HG03064 (cell line): ENCODE data around the gene MOB3B.

Experiments used
- ATAC-seq: cut with Tn5 transposase; IDR thresholded peaks from one replicate; pipeline ENCODE4 v1.9.1; 2021; ENCODE audit warnings: low read depth; ENCODE audit not compliant: unreplicated experiment

Gene MOB3B

GRCh38 chr9:27395484-27395921 is 134.1 kb downstream of the MOB3B start:
- ATAC-seq: no peak

- no peak for ATAC-seq
Observed at GRCh38 chr9:27394826-27395201, 134.8 kb downstream of the MOB3B start.

GRCh38 chr9:27394154-27394825 is 135.3 kb downstream of the MOB3B start:
- no peak for ATAC-seq

GRCh38 chr9:27393054-27393846 is 136.4 kb downstream of the MOB3B start:
- ATAC-seq: no peak

GRCh38 chr9:27392451-27392850 is 137.2 kb downstream of the MOB3B start:
- no peak for ATAC-seq

DNA sequence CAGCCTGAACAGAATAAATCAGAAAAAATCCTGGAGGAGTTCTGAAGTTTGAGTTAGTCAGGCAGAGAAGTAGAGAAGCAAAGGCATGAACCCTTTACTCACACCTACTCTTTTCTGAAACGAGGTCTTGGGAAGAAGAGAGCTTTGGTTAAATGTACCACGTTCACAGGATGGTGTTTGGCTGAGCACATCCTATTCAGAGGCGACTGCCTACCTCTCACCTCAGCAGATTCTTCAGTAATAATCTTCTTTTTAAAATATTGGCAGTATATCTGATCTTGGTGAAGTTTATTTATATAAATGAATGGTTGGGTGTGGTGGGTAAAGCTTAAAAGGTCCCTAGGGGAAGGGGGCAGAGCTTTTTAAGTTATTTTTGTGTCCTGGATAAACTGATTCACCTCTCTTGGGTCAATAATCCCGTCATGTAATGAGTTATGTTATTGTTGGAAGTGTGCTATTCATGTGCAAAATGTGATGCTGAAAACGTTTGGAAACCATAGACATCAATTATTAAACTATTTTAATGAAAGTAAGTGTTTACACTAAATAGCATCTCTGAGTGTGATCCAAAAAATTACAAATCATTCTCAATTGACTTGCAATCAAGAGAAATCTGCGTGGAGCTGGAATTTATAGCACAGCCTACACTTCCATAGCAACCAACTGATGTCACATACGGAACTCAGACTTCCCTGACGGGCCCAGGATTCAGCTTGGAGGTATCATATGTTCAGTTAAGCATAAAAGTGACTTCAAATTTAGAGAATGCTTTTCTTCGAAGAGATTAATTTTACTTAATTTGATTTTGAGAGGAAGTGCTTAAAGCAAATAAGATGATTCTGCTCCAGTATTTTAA is 138.3 kb downstream of the MOB3B start:
- ATAC-seq: no peak

- ATAC-seq: no peak
Observed at GRCh38 chr9:27388150-27388549, 141.5 kb downstream of the MOB3B start.

GRCh38 chr9:27387722-27388121 is 141.9 kb downstream of the MOB3B start:
- no peak for ATAC-seq

GRCh38 chr9:27386571-27387091 is 143.0 kb downstream of the MOB3B start:
- no peak for ATAC-seq

GRCh38 chr9:27385606-27386322 is 143.8 kb downstream of the MOB3B start:
- ATAC-seq: no peak

DNA sequence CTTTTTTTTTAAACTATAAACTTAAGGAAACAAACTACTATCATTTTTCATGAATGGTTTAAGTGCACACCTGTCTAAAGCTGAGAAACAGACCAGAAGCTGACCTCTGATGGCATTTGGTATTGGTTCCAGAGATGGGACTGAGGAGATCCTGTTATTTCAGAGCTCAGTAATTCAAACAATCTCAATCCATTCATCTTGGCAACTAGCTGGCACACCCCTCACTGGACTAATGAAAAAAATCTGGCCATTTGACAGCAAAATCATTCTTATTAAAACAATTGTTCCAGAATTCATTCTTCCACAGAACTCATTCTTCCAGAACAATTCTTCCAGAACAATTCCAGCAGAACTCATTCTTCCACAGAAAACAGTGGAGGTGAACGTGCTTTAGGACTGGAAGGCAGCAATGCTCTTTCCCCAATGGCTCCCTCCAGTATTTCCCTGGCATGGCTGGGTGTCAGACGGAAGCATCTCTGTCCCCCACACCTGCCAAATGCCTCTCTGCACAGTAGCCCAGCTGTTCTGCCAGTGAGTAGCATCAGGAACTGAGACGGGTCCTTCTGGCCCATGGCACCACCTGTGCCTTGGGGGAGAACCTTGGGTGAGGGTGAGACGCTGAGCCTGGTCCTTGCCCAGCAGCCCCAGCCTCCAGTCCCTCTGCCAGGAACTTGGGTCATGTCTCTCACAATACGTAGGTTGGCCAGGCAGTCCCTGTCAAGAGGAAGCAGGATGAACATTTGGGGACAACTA is 145.2 kb downstream of the MOB3B start:
- no peak for ATAC-seq

DNA sequence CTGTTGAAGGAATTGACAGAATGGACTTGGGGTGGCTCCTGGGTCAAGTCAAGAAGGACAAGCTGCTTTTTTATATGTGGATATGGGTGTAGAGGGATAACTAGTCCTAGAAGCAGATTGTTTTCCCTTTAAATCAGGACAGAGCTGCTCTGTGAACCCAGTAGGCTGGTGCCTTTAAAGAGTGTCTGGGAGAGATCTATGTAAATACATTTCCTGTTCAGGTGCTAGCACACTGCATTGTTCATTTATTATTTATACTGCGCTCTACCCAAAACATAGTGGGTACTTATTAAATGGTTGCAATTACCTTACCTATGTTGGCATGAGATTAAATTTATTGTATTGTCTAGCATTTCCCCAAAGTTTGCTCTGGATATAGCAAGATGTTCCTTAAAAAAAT is 146.1 kb downstream of the MOB3B start:
- ATAC-seq: no peak

DNA sequence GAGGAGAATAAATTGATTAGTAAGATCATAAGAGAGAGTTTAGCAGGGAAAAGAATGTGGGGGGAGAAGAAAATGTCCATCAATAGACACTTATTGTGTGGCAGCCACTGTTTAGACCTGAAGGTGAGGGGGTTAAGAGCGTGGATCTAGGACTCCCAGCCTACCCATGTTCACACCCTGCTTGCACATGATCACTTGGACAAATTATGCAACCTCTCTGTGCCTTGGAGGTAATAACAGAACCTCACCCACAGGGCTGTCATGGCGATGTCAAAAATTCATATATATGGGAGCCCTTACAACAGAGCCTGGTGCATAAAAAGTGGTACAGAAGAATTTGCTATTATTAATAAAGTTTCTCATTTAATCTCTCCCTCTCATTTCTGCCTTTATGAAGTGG is 146.6 kb downstream of the MOB3B start:
- no peak for ATAC-seq

DNA sequence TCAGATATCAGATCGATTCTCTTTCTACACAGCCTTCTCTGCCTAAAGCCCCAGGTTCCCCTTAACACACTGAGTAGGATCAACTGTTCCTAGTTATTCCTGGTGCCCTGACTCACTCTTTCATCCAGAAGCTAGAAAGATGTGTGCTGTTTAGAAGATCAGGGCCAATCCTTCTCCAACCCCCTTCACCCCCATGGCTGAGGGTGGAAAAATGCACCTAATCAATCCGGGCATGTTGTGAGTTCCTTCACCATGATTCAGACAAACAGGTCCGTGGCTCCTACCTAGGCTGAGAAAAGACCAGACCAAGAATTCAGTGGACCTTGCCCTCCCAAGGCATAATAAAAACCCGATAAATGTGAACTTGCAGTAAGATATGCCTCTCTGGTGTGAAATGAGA is 147.3 kb downstream of the MOB3B start:
- no peak for ATAC-seq

DNA sequence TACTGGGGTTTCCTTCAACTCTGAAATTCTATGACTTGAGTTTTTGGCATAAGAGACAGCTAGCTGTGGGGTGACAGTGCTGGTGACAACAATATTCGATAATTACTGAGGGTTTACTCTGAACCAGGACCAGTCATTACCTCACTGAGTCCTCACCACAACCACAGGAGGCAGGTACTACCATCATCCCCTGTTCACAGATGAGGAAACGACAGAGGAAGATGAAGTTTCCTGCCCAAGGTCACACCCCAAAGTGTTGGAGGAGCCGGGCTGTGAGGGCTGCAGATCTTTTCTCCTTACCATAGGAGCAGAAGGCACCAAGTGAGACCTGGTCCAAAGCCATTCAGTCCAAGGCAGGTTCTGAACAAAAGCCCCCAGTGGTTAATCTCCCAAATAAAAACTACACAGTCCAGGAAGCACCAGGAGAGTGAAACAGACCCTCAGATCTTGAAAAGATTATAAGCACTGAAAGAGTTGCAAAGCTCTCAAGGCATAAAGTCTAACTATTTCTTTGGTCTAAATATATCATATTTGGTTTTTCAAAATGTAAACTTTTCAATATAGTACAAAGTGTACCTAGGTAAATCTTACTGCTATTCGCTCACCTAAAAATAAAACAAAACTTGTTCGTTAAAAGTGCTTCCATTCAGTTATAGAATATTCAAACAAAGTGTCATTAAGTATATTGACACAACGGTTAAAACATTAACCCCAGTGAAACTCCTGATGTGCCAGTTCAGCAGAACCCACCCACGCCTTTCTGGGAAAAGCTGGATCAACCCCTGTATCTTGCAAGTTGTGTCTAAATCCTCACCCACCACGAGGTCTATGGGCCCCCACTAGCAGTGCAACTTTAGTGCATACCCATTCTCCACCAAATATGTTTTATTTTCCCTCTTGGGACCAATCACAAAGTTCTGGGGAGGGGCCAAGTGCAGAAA is 150.0 kb downstream of the MOB3B start:
- no peak for ATAC-seq

GRCh38 chr9:27377811-27378456 is 151.7 kb downstream of the MOB3B start:
- ATAC-seq: peak; percentile 93

GRCh38 chr9:27377147-27377807 is 152.3 kb downstream of the MOB3B start:
- ATAC-seq: peak; percentile 41

GRCh38 chr9:27373851-27374250 is 155.8 kb downstream of the MOB3B start:
- no peak for ATAC-seq
